ENCODE data around the gene MDM2. TPM values are rescaled to one million over a fixed set of nuclear protein-coding genes. Genes with fewer than 3 reads are reported as not detected.

MDM2 gene
- total RNA-seq, 2 donors from 2014 or later = 102 to 137 TPM

DNA sequence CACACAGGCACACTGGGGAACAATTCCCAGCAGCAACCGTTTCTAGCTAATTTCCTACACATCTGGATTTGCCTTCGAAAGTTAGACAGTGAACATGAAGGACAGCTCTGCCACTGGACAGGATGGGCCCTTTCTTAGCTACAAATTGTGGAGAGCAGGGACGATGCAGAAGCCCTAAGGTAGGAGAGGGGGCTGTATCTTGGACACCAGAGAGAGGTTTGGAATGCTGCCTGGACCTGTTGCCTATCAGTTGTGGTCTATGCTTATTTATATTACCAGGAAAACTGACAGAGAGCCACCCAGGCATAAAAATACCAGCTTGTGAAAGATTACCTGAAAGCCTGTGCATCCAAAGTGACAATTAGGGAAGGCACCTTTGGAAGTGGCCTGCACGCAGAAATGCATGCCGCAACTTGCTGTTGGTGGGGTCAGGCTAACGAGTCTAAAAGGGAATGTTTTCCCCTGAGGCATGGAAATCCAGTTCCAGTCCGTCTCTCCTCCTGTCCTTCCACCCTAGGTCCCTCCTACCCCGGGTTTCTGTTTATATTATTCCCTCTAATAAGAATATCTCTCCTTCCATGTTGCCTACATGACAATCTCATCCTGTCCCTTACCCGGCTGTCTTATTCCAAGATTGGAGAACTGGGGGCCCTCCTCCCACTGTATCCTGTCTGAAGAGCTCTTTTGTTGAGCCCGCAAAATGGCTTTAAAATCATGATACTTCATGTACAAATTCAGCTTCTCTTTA is 60.2 kb downstream of the MDM2 start:
- Mint-ChIP-seq H3K4me1 (no peaks in the 10 kb centered on the region), H3K9me3 (no peaks in the 10 kb centered on the region), H3K4me3 (no peak overlapping the region), H3K36me3 (ENCODE audit: low read depth) (no peaks in the 10 kb centered on the region), H3K27me3 (ENCODE audit: insufficient read depth) (no peaks in the 10 kb centered on the region), H3K27ac (no peak overlapping the region)
- no peaks in the 10 kb centered on the region for H3K36me3 ChIP-seq (ENCODE audit: control insufficient read depth, insufficient read depth, low read length)
- no peaks in the 10 kb centered on the region for H3K9me3 ChIP-seq (ENCODE audit: control insufficient read depth, low read length)
- DNase-seq = no peak
- no peak overlapping the region for H3K9ac ChIP-seq (ENCODE audit: extremely low read depth, low read length, poor library complexity, severe bottlenecking)
- H3K4me1 ChIP-seq (ENCODE audit: control insufficient read depth, insufficient read depth, low read length) = no peaks in the 10 kb centered on the region
- H3K27me3 ChIP-seq (ENCODE audit: control insufficient read depth, insufficient read depth, low read length, poor library complexity, severe bottlenecking) = no peaks in the 10 kb centered on the region
- TF ChIP-seq, protein P1, sequence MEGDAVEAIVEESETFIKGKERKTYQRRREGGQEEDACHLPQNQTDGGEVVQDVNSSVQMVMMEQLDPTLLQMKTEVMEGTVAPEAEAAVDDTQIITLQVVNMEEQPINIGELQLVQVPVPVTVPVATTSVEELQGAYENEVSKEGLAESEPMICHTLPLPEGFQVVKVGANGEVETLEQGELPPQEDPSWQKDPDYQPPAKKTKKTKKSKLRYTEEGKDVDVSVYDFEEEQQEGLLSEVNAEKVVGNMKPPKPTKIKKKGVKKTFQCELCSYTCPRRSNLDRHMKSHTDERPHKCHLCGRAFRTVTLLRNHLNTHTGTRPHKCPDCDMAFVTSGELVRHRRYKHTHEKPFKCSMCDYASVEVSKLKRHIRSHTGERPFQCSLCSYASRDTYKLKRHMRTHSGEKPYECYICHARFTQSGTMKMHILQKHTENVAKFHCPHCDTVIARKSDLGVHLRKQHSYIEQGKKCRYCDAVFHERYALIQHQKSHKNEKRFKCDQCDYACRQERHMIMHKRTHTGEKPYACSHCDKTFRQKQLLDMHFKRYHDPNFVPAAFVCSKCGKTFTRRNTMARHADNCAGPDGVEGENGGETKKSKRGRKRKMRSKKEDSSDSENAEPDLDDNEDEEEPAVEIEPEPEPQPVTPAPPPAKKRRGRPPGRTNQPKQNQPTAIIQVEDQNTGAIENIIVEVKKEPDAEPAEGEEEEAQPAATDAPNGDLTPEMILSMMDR (conservative IDR thresholded peaks at IDR 0.05) = no peak
- 89% methylated on average over 7 to 10 of the region's 10 CpGs for WGBS, 2 experiments (ENCODE audit: insufficient coverage in 1 of 2, insufficient read length in 1 of 2)
- H3K27ac ChIP-seq (ENCODE audit: low read depth, low read length) = no peak overlapping the region
- H3K4me3 ChIP-seq (ENCODE audit: low read length) = no peak overlapping the region

- TF ChIP-seq, protein P1 (conservative IDR thresholded peaks at IDR 0.05) = no peak
- no peak overlapping the region for H3K4me3 ChIP-seq (ENCODE audit: low read length)
- no peaks in the 10 kb centered on the region for H3K36me3 ChIP-seq (ENCODE audit: control insufficient read depth, insufficient read depth, low read length)
- no peaks in the 10 kb centered on the region for H3K4me1 ChIP-seq (ENCODE audit: control insufficient read depth, insufficient read depth, low read length)
- DNase-seq = no peak
- Mint-ChIP-seq H3K4me3 (no peak overlapping the region), H3K36me3 (ENCODE audit: low read depth) (no peaks in the 10 kb centered on the region), H3K27me3 (ENCODE audit: insufficient read depth) (no peaks in the 10 kb centered on the region), H3K4me1 (no peaks in the 10 kb centered on the region), H3K9me3 (no peaks in the 10 kb centered on the region), H3K27ac (no peak overlapping the region)
- H3K27me3 ChIP-seq (ENCODE audit: control insufficient read depth, insufficient read depth, low read length, poor library complexity, severe bottlenecking) = no peaks in the 10 kb centered on the region
- WGBS, 2 experiments (ENCODE audit: insufficient coverage in 1 of 2, insufficient read length in 1 of 2) = 92 to 93% methylated on average over 2 to 5 of the region's 5 CpGs
- H3K27ac ChIP-seq (ENCODE audit: low read depth, low read length) = no peak overlapping the region
- no peaks in the 10 kb centered on the region for H3K9me3 ChIP-seq (ENCODE audit: control insufficient read depth, low read length)
- H3K9ac ChIP-seq (ENCODE audit: extremely low read depth, low read length, poor library complexity, severe bottlenecking) = no peak overlapping the region
Observed at GRCh38 chr12:68870011-68870410, 62.0 kb downstream of the MDM2 start.

GRCh38 chr12:68870443-68870842 is 62.5 kb downstream of the MDM2 start:
- no peak for DNase-seq
- no peak overlapping the region for H3K4me3 Mint-ChIP-seq
- Histone ChIP-seq H3K27ac (ENCODE audit: low read depth, low read length) (no peak overlapping the region), H3K4me1 (ENCODE audit: control insufficient read depth, insufficient read depth, low read length) (no peaks in the 10 kb centered on the region), H3K4me3 (ENCODE audit: low read length) (no peak overlapping the region), H3K9ac (ENCODE audit: extremely low read depth, low read length, poor library complexity, severe bottlenecking) (no peak overlapping the region), H3K9me3 (ENCODE audit: control insufficient read depth, low read length) (no peaks in the 10 kb centered on the region), H3K27me3 (ENCODE audit: control insufficient read depth, insufficient read depth, low read length, poor library complexity, severe bottlenecking) (no peaks in the 10 kb centered on the region), H3K36me3 (ENCODE audit: control insufficient read depth, insufficient read depth, low read length) (no peaks in the 10 kb centered on the region)
- H3K27ac Mint-ChIP-seq = no peak overlapping the region
- WGBS, 2 experiments (ENCODE audit: insufficient coverage in 1 of 2, insufficient read length in 1 of 2) = 85 to 89% methylated on average over 3 to 6 of the region's 6 CpGs
- no peaks in the 10 kb centered on the region for H3K27me3 Mint-ChIP-seq (ENCODE audit: insufficient read depth)
- TF ChIP-seq, protein P1 (conservative IDR thresholded peaks at IDR 0.05) = no peak
- H3K36me3 Mint-ChIP-seq (ENCODE audit: low read depth) = no peaks in the 10 kb centered on the region
- no peaks in the 10 kb centered on the region for H3K9me3 Mint-ChIP-seq
- no peaks in the 10 kb centered on the region for H3K4me1 Mint-ChIP-seq

All from endodermal cell (in vitro differentiated cells).